Spinal cord (tissue), 10 donors: Measurements from ENCODE around the gene BCR. TPM values are rescaled to one million over a fixed set of nuclear protein-coding genes. Genes with fewer than 3 reads are reported as not detected.

Experiments used
- DNase-seq, 6 donors: peaks; one replicate each; pipeline versions ENCODE4 v3.0.0 to v3.0.0-alpha.2; 2013 to 2015; ENCODE audit warnings: low spot score in 6 of 6, low read depth in 4 of 6
- H3K27ac ChIP-seq: one replicate; pipeline ENCODE4 v1.5.1; 2013; ENCODE audit warnings: low read depth, low read length, control low read depth
- H3K27me3 ChIP-seq: one replicate; pipeline ENCODE4 v1.6.1; 2013; ENCODE audit warnings: low read length; ENCODE audit not compliant: control insufficient read depth, insufficient read depth
- H3K36me3 ChIP-seq: one replicate; pipeline ENCODE4 v1.6.1; 2013; ENCODE audit warnings: low read length; ENCODE audit not compliant: control insufficient read depth, insufficient read depth
- H3K4me1 ChIP-seq: one replicate; pipeline ENCODE4 v1.6.1; 2013; ENCODE audit warnings: low read length; ENCODE audit not compliant: control insufficient read depth, insufficient read depth
- H3K4me3 ChIP-seq: one replicate; pipeline ENCODE4 v1.5.1; 2013; ENCODE audit warnings: low read depth, low read length, control low read depth
- H3K9me3 ChIP-seq: one replicate; pipeline ENCODE4 v1.6.1; 2013; ENCODE audit warnings: low read length; ENCODE audit not compliant: control insufficient read depth, insufficient read depth
- WGBS: methylation state at CpG from one replicate; pipeline ENCODE4 v1.1.5; 2013; ENCODE audit warnings: missing lambda C conversion rate; ENCODE audit not compliant: insufficient coverage; 5-methylcytosine and 5-hydroxymethylcytosine counted together
- polyA plus RNA-seq, 2 donors: library from polyadenylated mRNA; unstranded; fragments of 120-200 nt; gene quantifications; one replicate each; pipeline ENCODE4 v1.2.1, GENCODE V29; 2013; ENCODE audit not compliant: insufficient read length in 2 of 2
- total RNA-seq, 2 donors: library from RNA; depleted of rRNA in 1 of 2; stranded (reverse); fragments of 120-200 nt in 1 of 2; fragments of >200 nt in 1 of 2; gene quantifications; one replicate each; pipeline versions ENCODE4 v1.2.3 to v1.2.4, GENCODE V29; 2013 to 2014
- donor health status: healthy.

The BCR gene
- total and polyA plus RNA-seq, 4 donors, result 30.4 to 88.1 (median 69.6) TPM

DNA sequence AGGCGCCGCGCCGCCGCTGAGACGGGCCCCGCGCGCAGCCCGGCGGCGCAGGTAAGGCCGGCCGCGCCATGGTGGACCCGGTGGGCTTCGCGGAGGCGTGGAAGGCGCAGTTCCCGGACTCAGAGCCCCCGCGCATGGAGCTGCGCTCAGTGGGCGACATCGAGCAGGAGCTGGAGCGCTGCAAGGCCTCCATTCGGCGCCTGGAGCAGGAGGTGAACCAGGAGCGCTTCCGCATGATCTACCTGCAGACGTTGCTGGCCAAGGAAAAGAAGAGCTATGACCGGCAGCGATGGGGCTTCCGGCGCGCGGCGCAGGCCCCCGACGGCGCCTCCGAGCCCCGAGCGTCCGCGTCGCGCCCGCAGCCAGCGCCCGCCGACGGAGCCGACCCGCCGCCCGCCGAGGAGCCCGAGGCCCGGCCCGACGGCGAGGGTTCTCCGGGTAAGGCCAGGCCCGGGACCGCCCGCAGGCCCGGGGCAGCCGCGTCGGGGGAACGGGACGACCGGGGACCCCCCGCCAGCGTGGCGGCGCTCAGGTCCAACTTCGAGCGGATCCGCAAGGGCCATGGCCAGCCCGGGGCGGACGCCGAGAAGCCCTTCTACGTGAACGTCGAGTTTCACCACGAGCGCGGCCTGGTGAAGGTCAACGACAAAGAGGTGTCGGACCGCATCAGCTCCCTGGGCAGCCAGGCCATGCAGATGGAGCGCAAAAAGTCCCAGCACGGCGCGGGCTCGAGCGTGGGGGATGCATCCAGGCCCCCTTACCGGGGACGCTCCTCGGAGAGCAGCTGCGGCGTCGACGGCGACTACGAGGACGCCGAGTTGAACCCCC lies 798 bp downstream of the BCR start:
- Histone ChIP-seq H3K27me3 (no peaks in the 10 kb centered on the region), H3K4me1 (peaks cover 64% of the 10 kb centered on the region), H3K4me3 (peak overlapping the region; percentile 60), H3K9me3 (no peaks in the 10 kb centered on the region), H3K36me3 (peaks cover 10% of the 10 kb centered on the region), H3K27ac (peak overlapping the region; percentile 73)
- peak in 2 of 6 donors; percentile 24 to 64 for DNase-seq
- WGBS, result 3% methylated on average over 112 of the region's 112 CpGs

DNA sequence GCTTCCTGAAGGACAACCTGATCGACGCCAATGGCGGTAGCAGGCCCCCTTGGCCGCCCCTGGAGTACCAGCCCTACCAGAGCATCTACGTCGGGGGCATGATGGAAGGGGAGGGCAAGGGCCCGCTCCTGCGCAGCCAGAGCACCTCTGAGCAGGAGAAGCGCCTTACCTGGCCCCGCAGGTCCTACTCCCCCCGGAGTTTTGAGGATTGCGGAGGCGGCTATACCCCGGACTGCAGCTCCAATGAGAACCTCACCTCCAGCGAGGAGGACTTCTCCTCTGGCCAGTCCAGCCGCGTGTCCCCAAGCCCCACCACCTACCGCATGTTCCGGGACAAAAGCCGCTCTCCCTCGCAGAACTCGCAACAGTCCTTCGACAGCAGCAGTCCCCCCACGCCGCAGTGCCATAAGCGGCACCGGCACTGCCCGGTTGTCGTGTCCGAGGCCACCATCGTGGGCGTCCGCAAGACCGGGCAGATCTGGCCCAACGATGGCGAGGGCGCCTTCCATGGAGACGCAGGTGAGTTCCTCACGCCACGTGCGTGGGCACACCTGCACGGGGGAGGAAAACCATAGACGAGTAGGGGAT lies 1.5 kb downstream of the BCR start:
- peaks cover 64% of the 10 kb centered on the region for H3K4me1 ChIP-seq
- peaks cover 10% of the 10 kb centered on the region for H3K36me3 ChIP-seq
- no peaks in the 10 kb centered on the region for H3K27me3 ChIP-seq
- peak overlapping the region; percentile 73 for H3K27ac ChIP-seq
- H3K4me3 ChIP-seq, result peak overlapping the region; percentile 51
- WGBS, result 25% methylated on average over 42 of the region's 43 CpGs
- no peaks in the 10 kb centered on the region for H3K9me3 ChIP-seq
- DNase-seq, result no peak

DNA sequence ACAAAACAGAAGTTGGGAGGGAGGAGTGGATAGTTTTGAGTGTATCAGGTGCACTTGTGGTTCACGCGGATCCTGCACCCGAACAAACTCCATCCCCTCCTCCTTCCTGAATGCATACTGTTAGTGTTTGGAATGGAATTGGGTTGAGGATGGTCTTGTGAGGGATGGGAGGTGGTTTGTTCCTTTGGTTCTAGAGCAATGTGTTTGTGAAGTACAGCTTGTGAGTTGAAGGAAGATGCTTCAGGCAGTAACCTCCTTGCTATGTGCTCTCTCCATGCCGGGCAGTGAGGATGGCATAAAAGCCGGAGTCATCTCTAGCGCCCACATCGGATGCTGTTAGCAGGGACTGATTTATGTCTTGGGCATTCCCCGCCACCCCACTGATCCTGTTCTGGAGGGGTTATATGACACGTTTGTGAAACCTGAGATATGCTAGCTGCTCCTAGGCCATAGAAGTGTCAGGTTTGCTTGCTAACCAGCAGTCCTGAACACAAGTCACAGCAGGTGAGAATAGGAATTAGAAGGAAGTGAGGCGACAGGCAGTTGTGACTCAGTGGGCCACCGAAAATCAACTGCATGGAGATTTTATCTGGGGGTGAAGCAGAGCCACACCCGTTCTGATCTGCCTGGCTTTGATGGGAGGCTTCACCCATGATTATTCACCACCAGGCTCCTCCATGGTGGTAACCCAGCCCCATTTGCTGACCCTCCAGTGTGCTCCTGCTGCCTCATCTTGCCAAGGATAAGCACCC lies 2.2 kb downstream of the BCR start:
- Histone ChIP-seq H3K9me3 (no peaks in the 10 kb centered on the region), H3K27ac (peak overlapping the region; percentile 73), H3K4me1 (peaks cover 64% of the 10 kb centered on the region), H3K36me3 (peaks cover 10% of the 10 kb centered on the region), H3K4me3 (peak overlapping the region; percentile 51), H3K27me3 (no peaks in the 10 kb centered on the region)
- peak in 2 of 6 donors; percentile 51 to 70 for DNase-seq
- 15% methylated on average over 9 of the region's 12 CpGs for WGBS

DNA sequence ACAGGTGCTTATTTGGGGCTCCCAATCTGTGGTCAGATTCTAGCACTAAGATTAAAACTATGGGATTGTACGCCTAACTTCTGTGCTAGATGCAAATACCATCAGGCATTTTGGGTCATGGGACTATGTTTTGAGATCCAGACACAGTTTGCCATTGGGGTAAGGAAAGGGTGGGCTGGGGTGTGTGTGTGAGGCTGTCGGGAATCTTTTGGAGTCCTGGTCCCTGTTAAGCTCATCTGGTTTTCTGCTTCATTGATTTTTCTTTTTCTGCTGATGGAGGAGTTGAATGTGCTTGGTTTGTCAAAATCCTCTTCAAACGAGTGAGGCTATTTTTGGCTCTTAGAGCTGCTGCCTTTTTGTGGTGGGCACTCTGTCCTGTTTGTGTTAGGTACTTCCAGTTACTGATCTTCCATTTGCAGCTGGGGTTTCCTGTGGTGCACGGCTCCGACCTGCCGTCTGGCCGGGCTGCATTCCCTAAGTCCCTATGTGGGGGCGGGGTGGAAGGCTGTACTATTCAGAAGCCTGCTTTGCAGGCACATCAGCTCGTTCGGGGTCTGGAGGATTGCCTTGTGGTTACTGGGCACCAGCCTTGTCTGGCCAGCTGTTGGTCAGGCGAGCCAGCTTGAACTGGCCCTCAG lies 2.9 kb downstream of the BCR start:
- peaks cover 69% of the 10 kb centered on the region for H3K4me1 ChIP-seq
- peaks cover 13% of the 10 kb centered on the region for H3K36me3 ChIP-seq
- H3K4me3 ChIP-seq, result peak overlapping the region; percentile 51
- H3K27me3 ChIP-seq, result no peaks in the 10 kb centered on the region
- DNase-seq, result peak in 3 of 6 donors; percentile 73 to 90 (median 86)
- H3K9me3 ChIP-seq, result no peaks in the 10 kb centered on the region
- H3K27ac ChIP-seq, result peak overlapping the region; percentile 73
- WGBS, result 3% methylated on average over 11 of the region's 11 CpGs

DNA sequence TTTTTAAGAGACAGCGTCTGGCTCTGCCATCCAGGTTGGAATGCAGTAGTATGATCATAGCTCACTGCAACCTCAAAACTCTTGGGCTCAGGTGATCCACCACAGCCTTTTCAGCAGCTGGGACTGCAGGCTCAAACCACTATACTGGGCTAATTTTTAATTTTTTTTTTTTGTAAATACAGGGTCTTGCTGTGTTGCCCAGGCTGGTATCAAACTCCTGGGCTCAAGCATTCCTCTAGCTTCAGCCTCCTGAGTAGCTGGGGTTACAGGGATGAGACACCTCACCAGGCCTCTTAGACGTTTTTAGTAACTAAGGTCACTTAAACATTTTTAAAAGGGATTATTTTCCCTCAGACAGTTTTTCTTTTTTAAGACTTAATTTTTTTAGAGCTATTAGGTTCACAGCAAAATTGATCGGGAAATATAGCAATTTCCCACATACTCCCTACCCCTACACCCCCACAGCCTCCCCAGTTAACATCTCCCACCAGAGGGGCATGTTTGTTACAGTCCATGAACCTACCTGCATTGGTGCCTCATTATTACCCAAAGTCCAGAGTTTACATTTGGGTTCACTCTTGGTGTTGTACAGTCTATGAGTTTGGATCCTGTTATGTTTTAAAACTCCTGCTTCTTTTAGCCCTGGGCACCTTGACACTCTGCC lies 3.9 kb downstream of the BCR start:
- peaks cover 13% of the 10 kb centered on the region for H3K36me3 ChIP-seq
- H3K4me1 ChIP-seq, result peaks cover 63% of the 10 kb centered on the region
- no CpG with 5 or more reads among the region's 3 CpGs for WGBS
- no peaks in the 10 kb centered on the region for H3K27me3 ChIP-seq
- H3K27ac ChIP-seq, result peak overlapping the region; percentile 52
- no peak overlapping the region for H3K4me3 ChIP-seq
- no peak for DNase-seq
- H3K9me3 ChIP-seq, result no peaks in the 10 kb centered on the region

DNA sequence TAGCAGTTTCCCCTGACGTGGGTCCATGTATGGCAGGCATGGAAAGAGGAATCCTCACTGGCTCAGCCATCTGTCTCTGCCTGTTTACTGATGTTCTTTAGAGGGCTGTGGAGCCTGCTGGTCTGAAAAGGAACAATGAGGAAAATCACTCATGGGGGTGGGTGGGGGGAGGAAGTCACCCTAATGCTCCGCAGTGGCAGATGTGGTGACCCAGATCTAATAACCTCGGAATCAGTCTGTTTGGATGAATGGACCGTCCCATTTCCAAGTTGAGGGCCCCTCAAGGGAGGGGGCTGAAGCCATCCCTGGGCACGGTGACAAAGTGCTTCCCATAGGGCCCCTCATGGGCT lies 4.4 kb downstream of the BCR start:
- WGBS, result 25% methylated on average over 5 of the region's 5 CpGs
- Histone ChIP-seq H3K4me3 (no peak overlapping the region), H3K9me3 (no peaks in the 10 kb centered on the region), H3K27ac (no peak overlapping the region), H3K27me3 (no peaks in the 10 kb centered on the region), H3K36me3 (peaks cover 13% of the 10 kb centered on the region), H3K4me1 (peaks cover 58% of the 10 kb centered on the region)
- peak in 1 of 6 donors; percentile 43 for DNase-seq

DNA sequence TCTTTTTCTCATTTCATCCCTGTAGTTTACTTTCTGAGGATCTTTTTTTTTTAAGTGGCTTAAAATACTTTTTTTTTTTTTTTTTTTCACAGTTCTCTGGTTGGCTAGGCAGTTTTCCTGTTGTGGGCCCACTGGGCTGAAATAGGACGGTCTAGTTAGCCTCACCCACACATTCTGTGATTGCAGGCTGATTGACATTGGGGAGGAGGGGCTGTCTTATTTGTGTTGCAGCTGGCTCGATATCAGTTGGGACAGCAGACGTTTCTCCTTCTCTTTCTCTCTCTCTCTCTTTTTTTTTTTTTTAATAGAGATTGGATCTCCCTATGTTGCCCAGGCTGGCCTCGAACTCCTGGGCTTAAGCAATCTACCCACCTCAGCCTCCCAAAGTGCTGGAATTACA lies 6.9 kb downstream of the BCR start:
- peaks cover 4% of the 10 kb centered on the region for H3K36me3 ChIP-seq
- H3K27ac ChIP-seq, result no peak overlapping the region
- peaks cover 44% of the 10 kb centered on the region for H3K4me1 ChIP-seq
- WGBS, result no CpG with 5 or more reads among the region's 4 CpGs
- H3K4me3 ChIP-seq, result no peak overlapping the region
- no peaks in the 10 kb centered on the region for H3K27me3 ChIP-seq
- no peak for DNase-seq
- no peaks in the 10 kb centered on the region for H3K9me3 ChIP-seq

DNA sequence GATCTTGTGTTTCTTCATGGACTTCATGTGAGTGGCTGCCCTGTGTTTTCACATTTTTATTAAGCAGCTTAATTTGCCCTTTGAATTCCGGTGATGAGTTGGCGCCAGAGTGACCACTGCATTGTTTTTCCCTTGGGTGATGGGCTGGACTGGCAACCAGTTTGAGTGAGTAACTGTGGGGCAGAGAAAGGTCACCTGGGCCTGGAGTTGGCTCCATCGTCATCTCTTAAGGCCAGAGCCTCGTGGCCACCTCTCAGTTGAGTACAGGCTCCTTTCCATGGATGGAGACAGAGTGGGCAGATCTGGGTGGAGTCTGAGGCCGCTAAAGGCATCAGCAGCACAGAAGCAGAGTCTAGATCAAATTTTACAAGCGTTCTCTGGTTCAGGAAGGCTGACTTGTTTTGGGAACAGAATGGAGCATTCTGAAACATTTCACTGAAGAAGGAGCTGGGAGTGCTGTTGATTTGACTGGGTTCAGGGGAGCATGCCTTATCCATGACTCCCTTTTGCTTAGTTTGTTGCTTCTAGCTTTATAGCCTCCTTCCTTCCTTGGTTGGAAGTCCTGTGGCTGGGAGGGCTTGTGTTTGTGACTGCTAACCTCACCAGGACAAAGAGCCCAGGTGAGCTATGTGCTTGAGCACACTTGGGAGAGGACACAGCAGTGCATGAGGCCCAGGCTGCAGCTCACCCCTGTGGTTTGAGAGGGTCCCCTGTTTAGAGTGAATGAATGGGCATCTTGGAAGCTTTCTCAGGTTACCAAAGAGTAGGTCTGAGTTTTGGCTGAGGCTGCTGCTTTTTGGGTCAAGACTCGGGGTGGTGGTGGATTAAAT lies 7.8 kb downstream of the BCR start:
- Histone ChIP-seq H3K4me3 (no peak overlapping the region), H3K36me3 (peaks cover 8% of the 10 kb centered on the region), H3K27ac (no peak overlapping the region), H3K27me3 (no peaks in the 10 kb centered on the region), H3K4me1 (peaks cover 45% of the 10 kb centered on the region), H3K9me3 (no peaks in the 10 kb centered on the region)
- no peak for DNase-seq
- 76% methylated on average over 6 of the region's 7 CpGs for WGBS
